DMS 273 (cell line): ENCODE results near the gene ETF1.

Source experiments
- DNase-seq: peaks from one replicate; lab custom pipeline; 2025; ENCODE audit not compliant: unreplicated experiment; lab: John Stamatoyannopoulos, UW

Gene ETF1

DNA sequence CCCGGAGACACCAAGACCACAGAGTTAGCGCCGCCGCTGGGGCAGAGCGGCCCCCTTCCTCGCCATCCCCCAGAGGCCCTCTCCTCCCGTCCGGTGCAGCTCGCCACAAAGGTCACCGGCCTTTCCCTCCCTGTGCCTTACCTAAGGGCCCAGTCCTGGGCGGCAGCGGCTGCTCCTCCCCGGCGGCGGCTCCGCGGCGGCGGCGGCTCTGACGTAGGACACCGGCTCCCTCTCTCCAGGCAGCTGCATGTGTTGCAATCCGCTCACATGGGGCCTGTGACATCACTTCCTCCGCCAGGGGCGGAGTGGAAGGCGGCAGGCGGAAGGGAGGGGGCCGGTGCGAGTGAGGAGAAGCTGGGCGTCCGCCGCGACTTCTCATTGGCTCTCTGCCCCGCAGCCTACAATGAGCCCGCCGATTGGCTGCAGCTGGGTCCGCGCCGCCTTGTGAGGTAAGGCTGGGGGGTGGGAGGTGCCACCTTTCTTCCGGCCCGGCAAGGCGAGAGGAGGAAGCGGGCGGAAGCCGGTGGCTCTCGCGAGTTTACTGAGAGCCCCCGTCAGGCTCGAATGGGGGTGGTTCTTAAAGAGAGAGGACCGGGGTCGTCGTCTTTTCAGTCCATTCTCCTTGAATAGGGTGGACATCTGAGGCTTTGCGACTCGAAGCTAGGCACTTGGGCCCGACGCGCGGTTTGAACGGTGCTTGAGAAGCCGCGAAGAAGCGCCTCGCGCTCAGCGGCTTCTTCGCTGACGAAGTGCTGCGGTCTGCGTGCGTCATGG, at the start of gene ETF1:
ETF1 (minus strand) TSS at position 281 of the 774 bp plus-strand sequence. CDS start 318 bp downstream, outside the sequence.
- DNase-seq, result peak; percentile 100

DNA sequence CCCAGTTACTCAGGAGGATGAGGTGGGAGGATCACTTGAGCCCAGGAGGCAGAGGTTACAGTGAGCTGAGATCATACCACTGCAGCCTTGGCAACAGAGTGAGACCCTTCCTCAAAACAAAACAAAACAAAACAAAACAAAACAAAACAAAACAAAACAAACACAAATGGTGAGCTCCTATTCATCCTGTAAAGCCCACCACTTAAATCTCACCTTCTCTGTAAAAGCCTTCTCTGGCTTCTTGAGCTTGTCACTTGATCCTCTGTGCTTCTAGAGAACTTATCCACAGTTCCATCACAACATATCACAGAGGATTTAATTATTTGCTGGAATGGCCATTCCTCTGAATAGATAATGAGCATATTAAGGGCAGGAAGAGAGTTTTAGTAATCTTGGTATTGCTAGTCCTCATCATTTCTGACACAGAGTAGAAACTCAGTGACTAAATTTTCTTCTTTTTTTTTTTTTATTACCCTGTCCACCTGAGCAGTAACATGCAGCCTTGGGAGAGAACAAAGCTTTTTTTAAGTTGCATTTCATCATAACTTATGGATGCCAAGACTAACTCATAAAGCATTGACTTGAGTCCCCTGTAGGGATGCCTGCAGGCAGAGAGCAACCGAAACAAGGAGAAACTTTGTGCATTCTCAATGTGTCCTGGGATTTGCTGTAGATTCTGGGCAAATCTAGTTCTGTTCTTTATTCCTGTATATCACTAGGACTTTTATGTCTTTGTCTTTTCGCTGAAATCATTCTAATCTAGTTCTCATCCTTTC, 45.2 kb upstream of the ETF1 start:
- DNase-seq, result no peak

DNA sequence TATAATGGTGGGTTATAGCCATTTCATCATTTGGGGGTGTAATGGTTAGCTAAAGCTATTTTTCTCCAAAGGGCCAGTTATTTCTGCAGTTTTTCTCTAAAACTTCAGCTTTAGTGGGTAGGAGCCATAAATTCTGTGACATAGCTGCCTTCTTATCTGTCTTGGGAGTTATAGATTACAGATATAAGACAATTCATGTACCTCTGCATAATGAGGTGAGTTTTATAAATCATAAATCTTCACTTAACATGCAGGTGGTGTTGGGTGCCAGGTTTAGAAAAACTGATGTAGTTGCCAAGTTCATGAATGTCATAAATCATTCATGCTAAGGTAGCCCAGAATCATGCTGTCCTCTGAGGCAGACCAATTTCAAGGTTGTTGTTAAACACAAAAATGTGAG, 42.1 kb upstream of the ETF1 start:
- DNase-seq, result no peak

DNA sequence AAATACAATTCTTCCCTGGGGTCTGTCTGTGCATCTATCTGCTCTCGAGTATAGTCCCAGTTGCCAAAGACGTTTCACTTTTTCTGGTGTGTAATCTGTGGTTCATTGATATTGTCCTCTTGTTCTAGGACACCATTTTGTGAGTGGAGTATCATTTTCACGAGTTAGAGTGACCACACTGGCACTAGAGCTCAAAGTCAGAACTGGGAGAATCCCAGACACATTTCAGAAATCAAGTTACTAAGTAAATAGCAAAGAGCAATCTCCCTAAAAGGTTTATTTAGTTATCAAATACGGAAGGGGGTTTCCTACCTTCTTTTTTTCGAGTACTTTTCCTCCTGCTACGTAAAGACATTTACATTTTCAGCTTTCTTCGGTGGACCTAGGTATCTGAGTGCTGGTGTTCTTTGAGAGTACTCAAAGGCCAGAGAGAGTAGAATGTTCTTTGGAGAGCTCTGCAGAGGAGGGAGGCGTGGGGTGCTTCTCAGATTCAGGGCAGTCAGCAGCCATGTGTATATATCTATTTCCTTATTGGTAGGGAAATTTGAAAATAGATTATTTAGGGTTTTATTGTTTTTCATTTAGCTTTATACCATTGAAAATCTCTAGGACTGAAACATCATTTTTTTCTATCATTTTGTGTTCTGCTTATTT, 41.1 kb upstream of the ETF1 start:
- DNase-seq, result no peak

DNA sequence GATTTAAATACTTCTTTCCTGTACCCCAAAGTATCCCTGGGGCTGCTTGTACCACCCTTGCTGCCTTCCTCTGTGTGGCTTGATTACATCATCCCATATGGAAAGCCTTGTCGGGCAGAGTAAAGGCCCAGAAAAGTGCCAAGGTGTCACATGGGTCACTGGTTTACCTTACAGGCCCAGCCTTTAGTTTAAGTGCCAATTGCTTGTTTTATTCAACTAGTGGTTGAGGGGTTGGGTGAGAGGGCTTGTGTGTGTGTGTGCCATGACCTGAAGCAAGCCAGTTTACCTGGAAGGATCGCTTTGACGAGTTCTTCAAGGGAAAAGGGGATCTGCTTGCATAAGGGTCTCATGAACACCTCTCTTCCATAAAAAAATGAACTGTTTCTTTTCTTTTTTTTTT, 39.9 kb upstream of the ETF1 start:
- no peak for DNase-seq

DNA sequence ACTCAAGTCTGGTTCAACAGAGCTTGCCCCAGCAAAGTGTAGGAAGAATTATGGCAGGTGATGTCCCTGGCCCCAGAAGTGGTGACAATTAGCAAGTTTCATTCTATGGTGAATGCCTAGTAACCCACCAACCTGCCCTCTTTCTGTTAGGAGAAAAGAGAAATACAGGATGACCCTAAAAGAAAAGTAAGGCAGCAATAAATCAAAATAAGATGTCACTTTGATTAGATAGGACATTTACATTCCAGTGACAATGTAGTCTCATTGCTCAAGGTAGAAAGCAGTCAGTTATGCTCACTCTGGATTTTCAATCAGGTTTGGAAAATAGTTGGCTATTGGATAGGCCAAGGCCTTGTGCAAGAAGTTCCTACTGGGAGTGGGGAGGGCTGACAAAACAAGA, 37.7 kb upstream of the ETF1 start:
- DNase-seq, result no peak

DNA sequence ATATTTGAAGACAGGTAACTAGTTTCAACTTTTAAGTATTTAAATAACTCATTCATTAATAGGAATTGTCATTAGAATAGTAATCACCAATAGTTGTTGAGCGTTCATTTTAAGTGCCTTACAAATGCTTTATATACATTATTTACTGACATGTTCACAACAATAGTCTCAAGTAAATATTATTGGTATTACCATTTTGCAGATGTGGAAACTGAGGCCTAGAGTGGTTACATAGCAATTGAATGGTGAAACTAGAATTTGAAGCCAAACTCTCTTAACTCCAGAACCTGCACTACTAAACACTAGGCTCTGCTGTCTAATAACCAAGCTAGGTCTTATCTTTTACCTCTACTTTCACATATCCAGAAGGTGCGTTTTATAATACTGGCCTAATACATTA, 37.0 kb upstream of the ETF1 start:
- DNase-seq, result no peak

DNA sequence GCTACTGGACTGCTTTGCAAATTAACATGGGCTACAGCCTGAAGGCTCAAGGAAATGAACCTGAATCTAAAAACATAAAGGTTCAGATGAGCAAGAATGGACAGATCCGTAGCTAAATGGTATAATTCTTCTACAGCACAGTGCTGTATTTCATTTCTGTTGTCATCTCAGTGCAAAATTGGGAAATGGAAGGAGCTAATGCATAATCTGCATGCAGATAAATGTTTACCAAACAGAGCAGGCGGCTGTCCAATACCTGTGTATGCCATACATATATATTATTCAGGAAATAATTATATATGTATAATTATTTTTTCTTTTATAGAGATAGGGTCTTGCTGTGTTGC, 36.5 kb upstream of the ETF1 start:
- DNase-seq, result no peak

DNA sequence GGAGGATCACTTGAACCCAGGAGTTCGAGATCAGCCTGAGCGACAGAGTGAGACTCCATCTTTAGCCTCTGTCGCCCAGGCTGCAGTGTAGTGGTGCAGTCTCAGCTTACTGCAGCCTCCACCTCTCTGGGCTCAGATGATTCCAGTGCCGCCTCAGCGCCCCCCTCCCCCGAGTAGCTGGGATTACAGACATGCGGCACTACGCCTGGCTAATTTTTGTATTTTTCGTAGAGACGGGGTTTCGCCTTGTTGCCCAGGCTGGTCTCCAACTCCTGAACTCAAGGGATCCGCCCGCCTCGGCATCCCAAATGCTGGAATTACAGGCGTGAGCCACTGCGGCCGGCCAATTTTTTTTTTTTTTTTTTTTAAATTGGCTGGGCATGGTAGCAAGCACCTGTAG, 34.4 kb upstream of the ETF1 start:
- no peak for DNase-seq

DNA sequence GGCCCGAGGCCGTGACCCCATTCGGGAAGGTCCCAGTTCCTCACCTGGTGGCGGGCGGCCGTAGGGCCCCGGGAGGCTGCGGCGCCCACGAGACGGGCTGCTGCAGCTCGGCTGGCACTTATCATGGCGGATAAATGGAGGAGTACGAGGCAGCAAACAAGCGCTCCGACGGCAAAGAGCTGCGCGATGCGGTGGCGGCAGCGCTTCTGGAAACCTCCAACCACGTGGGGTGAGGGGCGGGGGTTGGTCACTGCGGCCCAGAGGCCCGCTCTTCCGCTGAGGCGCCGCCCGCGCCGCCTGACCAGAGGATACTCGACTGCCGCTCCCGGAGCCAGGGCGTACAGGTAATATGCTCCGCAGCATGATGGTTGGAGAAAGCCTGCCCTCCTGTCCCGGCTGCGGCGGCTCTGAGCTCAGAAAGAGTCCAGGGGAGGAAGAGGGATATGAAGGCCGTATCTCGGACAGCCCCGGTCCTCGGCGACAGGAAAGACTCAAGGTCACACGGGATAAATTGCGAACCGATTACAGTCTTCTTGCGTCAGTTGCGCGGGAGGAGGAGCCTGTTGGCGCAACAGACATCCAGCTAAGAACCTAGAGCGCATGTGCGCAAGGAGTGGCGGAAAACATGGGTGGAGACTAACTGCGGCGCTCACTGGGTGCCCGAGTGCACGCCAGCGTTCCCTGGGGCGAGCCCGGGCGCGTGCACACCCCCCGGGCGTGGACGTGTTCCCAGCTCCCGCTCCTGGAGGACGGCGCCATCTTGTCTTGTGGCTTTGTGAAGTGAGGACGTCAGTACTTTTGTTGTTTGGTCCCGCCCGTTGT, 32.4 kb upstream of the ETF1 start, which contains the start of gene HSPA9:
HSPA9 (minus strand) TSS at position 208 of the 822 bp plus-strand sequence; CDS start at position 125, 83 bp downstream.
- DNase-seq, result peak; percentile 100

DNA sequence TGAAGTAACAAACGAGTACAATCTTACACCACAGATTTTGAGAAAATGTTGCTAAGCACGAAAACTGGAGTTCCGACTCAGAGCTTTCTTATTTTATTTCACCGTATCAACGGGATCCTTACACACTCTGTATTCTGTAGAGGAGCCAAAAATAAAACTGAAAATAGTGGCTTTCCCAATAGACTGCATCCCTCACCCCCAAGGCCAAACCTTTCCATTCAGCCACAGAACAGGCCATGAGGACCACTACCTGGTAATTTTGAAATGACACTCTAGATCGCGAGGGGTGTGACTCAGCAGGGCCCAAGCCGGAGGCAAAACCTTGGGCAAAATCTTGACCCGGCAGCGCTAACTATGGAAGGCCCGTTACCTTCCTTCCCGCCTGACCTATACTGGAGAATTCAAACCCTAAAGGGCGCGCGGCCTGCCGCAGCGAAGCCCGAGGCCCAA, 31.7 kb upstream of the ETF1 start:
- no peak for DNase-seq

DNA sequence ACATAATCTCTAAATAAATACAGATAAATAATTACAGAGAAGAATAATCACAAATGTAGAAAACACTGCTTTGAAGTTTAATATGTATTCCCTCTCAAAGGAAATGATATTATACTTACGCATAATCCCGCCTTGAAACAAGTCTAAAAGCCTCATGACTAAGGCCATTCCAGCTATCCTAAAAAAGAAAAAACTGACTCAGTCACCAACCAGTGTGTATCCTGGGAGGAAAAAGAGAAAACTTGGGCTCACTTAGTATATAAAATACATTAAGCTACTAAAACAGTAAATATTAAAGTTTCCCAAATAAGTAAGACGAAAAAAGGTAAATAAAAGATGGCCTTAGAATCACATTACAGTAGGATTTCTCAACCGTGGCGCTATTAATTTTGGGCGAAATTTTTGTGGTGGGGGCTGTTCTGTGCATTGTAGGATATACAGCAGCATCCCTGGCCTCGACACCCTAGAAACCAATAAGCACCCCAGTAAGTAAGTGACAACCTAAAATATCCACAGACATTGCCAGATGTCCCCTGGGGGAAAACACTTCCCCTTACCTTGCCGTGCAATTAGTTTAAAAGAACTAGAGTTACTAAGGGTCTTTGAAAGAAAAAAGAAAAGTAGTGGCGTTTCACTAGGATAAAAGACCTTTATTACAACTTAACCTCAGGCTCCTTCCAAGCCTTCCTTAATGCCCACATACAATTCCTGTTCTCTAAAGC, 31.1 kb upstream of the ETF1 start:
- DNase-seq, result no peak

DNA sequence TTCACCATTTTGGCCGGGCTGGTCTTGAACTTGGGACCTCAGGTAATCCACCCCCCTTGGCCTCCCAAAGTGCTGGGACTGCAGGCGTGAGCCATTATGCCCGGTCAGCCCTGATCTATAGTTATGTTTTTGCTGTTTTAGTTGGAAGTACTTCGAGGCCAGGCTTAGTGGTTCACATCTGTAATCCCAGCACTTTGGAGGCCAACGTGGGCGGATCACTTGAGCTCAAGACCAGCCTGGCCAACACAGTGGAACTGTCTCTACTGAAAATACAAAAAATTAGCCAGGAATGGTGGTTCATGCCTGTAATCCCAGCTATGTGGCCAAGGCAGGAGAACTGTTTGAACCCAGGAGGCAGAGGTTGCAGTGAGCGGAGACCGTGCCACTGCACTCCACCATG, 30.2 kb upstream of the ETF1 start:
- DNase-seq, result no peak

DNA sequence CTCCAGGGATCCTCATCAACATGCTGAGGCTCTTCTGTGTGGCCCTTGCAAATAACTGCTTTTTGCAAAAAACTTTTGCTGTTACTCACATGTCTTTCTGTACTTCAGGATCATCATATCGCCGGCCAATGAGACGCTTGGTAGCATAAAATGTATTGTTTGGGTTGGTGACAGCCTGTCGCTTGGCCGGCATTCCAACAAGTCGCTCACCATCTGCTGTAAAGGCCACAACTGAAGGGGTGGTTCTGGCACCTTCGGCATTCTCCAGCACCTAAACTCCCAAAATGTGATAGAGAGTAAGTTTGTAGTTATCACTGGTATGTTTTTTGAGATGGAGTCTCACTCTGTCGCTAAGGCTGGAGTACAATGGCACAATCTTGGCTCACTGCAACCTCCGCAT, 27.8 kb upstream of the ETF1 start:
- DNase-seq, result no peak

DNA sequence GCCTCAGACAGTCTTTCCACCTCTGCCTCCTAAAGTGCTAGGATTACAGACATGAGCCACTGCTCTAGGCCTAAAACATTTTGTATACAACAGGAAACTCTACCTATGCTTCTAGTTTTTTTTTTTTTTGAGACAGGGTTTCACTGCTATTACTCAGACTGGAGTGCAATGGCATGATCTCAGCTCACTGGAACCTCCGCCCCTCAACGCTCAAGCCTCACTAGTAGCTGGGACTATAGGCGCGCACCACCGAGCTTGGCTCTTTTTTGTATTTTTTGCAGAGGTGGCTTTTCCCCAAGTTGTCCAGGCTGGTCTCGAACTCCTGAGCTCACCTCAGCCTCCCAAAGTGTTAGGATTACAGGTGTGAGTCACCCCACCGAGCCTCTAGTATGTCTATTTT, 26.7 kb upstream of the ETF1 start:
- no peak for DNase-seq

DNA sequence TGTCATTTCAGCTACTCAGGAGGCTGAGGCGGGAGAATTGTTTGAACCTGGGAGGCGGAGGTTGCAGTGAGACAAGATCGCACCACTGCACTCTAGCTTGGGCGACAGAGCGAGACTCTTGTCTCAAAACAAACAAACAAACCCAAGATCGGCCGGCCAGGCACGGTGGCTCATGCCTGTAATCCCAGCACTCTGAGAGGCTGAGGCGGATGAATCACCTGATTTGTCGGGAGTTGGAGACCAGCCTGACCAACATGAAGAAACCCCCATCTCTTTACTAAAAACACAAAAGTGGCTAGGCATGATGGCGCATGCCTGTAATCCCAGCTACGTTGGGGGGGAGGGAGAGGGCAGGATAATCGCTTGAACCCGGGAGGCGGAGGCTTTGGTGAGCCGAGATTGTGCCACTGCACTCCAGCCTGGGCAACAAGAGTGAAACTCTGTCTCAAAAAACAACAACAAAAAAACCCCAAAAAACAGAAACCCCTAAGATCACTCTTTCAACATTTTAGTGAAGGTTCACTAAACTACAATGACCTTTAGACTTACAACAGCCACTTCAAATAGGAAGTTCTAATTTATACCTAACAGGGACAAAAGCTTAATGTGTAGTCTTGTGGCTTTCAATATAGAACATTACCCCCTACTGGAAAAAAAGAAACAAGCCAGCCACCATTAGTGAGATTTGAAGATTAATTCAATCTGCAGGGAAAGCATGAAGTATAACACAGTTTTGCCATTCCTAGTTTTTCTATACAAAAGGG, 25.2 kb upstream of the ETF1 start:
- no peak for DNase-seq

DNA sequence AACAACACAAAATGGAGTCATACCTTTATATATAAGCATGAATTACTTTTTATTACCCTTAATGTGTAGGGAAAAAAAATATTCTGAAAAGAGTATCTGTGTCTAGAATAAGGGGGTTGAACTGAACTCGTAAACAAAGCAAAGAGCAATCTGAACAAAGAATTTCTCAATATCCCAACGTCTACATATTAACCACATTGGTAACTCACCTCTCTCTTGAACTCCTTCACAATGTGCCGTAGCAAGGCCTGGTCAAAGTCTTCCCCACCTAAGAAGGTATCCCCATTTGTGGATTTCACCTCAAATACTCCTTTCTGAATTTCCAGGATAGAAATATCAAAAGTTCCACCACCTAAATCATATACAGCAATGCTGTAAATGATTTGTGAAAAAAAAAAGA, 23.8 kb upstream of the ETF1 start:
- DNase-seq, result no peak

DNA sequence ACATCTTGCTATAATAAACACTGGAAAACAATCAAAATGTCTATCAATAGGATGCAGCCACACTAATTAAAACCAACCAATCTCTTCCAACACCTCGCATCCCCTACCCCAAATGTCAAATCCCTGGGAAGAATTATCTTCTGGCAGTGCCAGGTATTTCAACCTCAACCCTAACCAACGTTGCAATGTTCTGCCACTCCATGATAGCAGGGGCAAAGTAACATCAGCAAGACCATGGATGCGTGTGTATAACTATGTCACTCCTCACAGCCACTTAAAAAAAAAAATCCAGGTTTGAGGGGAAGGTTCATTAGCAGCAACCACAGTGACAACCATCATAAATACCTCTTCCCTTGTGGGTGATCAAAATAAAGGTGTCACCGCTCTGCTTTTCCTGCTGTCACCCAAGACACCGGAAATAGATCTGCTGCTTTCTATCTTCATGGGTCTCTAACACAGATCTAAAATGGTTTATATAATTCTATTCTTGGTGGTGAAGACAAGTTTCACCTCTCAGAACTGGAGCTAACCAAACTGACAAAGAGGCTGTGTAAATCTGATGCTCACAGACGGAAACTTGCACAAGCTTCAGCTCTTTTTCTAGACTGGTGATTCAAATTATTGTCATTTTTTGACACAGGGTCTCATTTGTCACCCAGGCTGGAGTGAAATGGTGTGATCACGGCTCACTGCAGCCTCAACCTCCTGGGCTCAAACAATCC, 22.2 kb upstream of the ETF1 start:
- no peak for DNase-seq

DNA sequence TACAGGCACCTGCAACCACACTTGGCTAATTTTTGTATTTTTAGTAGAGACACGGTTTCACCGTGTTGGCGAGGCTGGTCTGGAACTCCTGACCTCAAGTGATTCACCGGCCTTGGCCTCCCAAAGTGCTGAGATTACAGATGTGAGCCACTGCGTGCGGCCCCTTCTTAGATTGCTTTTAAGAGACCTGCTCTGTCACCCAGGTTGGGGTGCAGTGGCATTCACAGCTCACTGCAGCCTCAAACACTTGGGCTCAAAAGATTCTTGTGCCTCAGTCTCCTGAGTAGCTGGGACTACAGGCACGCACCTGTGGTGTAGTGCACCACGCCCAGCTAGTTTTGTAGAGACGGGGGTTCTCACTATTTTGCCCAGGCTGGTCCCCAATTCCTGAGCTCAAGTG, 21.2 kb upstream of the ETF1 start:
- DNase-seq, result no peak
